Measurements from ENCODE around the gene DDIT4L. TPM values are rescaled to one million over a fixed set of nuclear protein-coding genes. Genes with fewer than 3 reads are reported as not detected.

Gene DDIT4L
- total and polyA plus RNA-seq, 2 of the 13 experiments (the other 11 are each of a cell fraction or from before 2014, with no cell fraction given), result not detected

DNA sequence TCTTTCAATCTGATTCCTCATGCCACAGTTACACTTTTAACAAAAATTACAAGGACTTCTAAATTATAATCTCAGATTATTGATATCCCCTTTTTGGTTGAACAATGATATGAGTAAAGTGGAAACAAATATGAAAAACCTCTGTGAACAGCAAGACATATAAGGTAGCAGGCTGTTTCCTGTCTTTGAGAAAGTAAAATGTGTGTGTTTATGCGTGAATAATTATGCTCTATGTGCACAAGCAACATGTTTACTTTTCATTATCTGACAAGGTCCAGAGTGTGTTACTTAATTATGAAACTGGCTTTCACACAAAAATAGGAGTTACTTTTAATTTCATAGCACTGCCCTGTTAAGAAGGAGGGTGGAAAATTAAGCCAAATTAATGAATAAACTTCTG is 43.1 kb downstream of the DDIT4L start:
- Histone ChIP-seq H3K4me1 (ENCODE audit: insufficient read depth, low read length) (no peaks in the 10 kb centered on the region), H3K9me3 (ENCODE audit: low read length) (no peaks in the 10 kb centered on the region), H4K20me1 (ENCODE audit: insufficient read depth, low read length) (no peaks in the 10 kb centered on the region), H3K27ac (ENCODE audit: extremely low read length, insufficient read depth, low read length) (no peak overlapping the region), H3K4me3 (replicated peaks in 1 of 3; ENCODE audit: insufficient read depth in 1 of 3, low read depth in 2 of 3, low read length in 3 of 3) (no peak overlapping the region), H3K9ac (ENCODE audit: insufficient read depth, low read depth, low read length) (no peak overlapping the region), H3K4me2 (ENCODE audit: low read depth, low read length) (no peak overlapping the region), H3K79me2 (ENCODE audit: insufficient read depth, low read length) (no peaks in the 10 kb centered on the region), H3K27me3 (ENCODE audit: control insufficient read depth in 1 of 2, insufficient read depth in 2 of 2, low read length in 2 of 2) (no peaks in the 10 kb centered on the region), H2AFZ (ENCODE audit: low read length) (no peak overlapping the region), H3K36me3 (replicated peaks in 1 of 2; ENCODE audit: control insufficient read depth in 1 of 2, insufficient read depth in 2 of 2, low read length in 2 of 2) (no peaks in the 10 kb centered on the region)
- DNase-seq (ENCODE audit: low spot score), result no peak
- in situ Hi-C loops (cut with HindIII; ENCODE audit: extremely low pct_ligation_motif_present, low pct_unique_long_range_greater_than_20kb) (no loop called here), intact Hi-C loops (cut with micrococcal nuclease; ENCODE audit: unreplicated experiment) (no loop called here)
- no peak for FAIRE-seq
- no peak for ATAC-seq
- ChIA-PET CTCF (ENCODE audit: low intra/inter-chr PET ratio, low total read pairs) (no interaction called here), POLR2A (no interaction called here)
- 4% methylated on average over 1 of the region's 1 CpG for WGBS (ENCODE audit: low lambda C conversion rate)
- no TSS peak for BruUV-seq (replicated peaks)
- TF ChIP-seq ASH2L (IDR thresholded peaks at IDR 0.05; ENCODE audit: insufficient read length, low read depth, low read length) (no peak), JDP2 (CRISPR knock-in tag; IDR thresholded peaks at IDR 0.05; ENCODE audit: borderline replicate concordance) (no peak), ZBTB21 (CRISPR knock-in tag; IDR thresholded peaks at IDR 0.05) (no peak), PRMT3 (CRISPR knock-in tag; IDR thresholded peaks at IDR 0.05; ENCODE audit: borderline replicate concordance, low read depth) (no peak), CREM (IDR thresholded peaks at IDR 0.05) (no peak), CREM (CRISPR knock-in tag; IDR thresholded peaks at IDR 0.05) (no peak), DPF2 (CRISPR knock-in tag; IDR thresholded peaks at IDR 0.05; ENCODE audit: borderline replicate concordance, low read depth) (no peak), HIVEP1 (CRISPR knock-in tag; IDR thresholded peaks at IDR 0.05) (no peak), ZNF883 (CRISPR knock-in tag; IDR thresholded peaks at IDR 0.05; ENCODE audit: not compliant biosample characterization) (no peak), SNAPC4 (CRISPR knock-in tag; IDR thresholded peaks at IDR 0.05) (no peak), HNRNPUL1 (IDR thresholded peaks at IDR 0.05; ENCODE audit: low read depth, low read length) (no peak), SMAD9 (CRISPR knock-in tag; IDR thresholded peaks at IDR 0.05) (no peak), MLXIP (CRISPR knock-in tag; IDR thresholded peaks at IDR 0.05; ENCODE audit: borderline replicate concordance) (no peak)
- TF ChIP-seq, protein P1, sequence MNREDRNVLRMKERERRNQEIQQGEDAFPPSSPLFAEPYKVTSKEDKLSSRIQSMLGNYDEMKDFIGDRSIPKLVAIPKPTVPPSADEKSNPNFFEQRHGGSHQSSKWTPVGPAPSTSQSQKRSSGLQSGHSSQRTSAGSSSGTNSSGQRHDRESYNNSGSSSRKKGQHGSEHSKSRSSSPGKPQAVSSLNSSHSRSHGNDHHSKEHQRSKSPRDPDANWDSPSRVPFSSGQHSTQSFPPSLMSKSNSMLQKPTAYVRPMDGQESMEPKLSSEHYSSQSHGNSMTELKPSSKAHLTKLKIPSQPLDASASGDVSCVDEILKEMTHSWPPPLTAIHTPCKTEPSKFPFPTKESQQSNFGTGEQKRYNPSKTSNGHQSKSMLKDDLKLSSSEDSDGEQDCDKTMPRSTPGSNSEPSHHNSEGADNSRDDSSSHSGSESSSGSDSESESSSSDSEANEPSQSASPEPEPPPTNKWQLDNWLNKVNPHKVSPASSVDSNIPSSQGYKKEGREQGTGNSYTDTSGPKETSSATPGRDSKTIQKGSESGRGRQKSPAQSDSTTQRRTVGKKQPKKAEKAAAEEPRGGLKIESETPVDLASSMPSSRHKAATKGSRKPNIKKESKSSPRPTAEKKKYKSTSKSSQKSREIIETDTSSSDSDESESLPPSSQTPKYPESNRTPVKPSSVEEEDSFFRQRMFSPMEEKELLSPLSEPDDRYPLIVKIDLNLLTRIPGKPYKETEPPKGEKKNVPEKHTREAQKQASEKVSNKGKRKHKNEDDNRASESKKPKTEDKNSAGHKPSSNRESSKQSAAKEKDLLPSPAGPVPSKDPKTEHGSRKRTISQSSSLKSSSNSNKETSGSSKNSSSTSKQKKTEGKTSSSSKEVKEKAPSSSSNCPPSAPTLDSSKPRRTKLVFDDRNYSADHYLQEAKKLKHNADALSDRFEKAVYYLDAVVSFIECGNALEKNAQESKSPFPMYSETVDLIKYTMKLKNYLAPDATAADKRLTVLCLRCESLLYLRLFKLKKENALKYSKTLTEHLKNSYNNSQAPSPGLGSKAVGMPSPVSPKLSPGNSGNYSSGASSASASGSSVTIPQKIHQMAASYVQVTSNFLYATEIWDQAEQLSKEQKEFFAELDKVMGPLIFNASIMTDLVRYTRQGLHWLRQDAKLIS (CRISPR knock-in tag; IDR thresholded peaks at IDR 0.05), result no peak
